ENCODE results near the gene NDUFAF7.
"Not testable (repeated sequence)": the region's sequence is repeated elsewhere in the genome, so short reads cannot be mapped to it uniquely, and the experiment has no call there.

Gene NDUFAF7

GRCh38 chr2:37206760-37207159 is 24.7 kb upstream of the NDUFAF7 start:
- DNase-seq; in situ Hi-C loops (cut with HindIII; ENCODE audit: low pct_ligation_motif_present, low pct_unique_long_range_greater_than_20kb, low sequenced_read_pairs): not testable (repeated sequence)

DNA sequence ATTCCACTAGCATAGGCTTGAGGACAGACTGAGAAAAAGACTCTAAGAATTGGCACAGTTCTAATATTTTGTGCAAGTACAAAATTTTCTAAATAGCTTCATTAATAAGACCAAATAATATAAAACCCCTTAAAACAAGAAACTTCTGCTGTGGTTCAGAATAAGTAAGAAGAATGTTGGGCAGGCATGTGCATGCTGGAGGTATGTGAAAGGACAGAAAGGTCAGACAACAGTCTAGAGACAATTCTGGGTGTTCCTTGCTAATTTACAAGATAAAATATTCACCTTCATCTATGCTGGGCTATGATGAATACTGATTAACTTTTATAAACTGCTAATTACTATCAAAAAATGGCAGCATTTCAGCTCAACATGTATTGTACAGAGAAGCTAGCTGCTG is 20.2 kb upstream of the NDUFAF7 start:
- no peak for DNase-seq
- in situ Hi-C loops (cut with HindIII; ENCODE audit: low pct_ligation_motif_present, low pct_unique_long_range_greater_than_20kb, low sequenced_read_pairs) = no loop called here

DNA sequence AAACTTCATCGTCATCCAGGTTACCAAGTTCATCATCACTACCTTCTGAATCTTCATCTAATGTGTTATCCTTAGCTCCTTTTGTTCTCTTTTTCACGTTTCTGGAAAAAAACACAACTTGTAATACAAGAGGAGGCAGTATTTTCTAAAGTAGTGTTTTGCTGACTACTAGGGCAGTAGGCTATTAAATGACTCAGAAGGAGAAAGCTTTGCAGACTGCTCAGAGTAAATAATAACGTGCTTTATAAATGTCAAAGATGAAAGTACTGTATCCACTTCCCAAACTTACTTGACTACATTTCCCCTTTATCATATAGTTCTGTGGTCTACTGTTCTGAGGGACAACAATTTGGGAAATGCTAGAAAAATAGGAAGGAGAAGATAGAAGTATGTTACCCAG is 19.5 kb upstream of the NDUFAF7 start:
- no peak for DNase-seq
- in situ Hi-C loops (cut with HindIII; ENCODE audit: low pct_ligation_motif_present, low pct_unique_long_range_greater_than_20kb, low sequenced_read_pairs) = no loop called here

DNA sequence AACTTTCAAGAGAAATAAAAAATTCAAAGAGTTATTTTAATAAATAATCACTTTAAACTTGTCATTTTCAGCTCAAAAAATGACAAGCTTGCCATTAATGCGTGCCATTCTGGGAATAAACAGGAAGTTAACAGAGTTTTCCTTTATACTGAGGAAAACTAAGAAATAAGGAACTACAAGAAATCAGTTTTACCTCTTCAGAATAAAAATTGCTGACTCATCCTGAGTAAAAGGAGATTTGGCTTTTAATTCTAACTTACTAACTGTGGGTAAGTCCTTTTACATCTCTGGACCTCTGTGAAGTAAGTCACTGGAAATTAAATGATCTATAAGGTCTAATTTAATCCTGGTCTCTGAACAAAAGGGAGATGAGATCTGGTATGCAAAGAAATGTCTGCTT is 16.2 kb upstream of the NDUFAF7 start:
- in situ Hi-C loops (cut with HindIII; ENCODE audit: low pct_ligation_motif_present, low pct_unique_long_range_greater_than_20kb, low sequenced_read_pairs) = no loop called here
- no peak for DNase-seq

- no peak for DNase-seq
- in situ Hi-C loops (cut with HindIII; ENCODE audit: low pct_ligation_motif_present, low pct_unique_long_range_greater_than_20kb, low sequenced_read_pairs) = no loop called here
These were observed 12.4 kb upstream of the NDUFAF7 start for GRCh38 chr2:37219046-37219445.

DNA sequence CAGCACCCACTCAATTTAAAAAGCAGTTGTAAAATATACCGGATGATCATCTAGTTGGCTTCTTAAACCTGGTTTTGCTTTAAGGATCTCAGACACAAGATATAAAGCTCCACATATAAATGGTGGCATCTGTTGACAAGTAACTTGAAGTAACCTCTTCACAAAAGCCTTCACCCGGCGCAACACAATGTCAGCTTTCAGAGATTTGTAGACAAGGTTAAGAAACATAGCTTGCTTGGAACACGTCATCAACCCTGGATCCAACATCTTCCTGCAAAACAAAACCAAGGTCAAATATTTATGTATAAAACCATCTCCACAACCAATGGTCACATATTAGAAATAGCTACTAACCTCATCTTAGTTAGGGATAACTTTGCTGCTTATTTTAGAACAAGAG is 8.3 kb upstream of the NDUFAF7 start:
- in situ Hi-C loops (cut with HindIII; ENCODE audit: low pct_ligation_motif_present, low pct_unique_long_range_greater_than_20kb, low sequenced_read_pairs) = no loop called here
- no peak for DNase-seq

DNA sequence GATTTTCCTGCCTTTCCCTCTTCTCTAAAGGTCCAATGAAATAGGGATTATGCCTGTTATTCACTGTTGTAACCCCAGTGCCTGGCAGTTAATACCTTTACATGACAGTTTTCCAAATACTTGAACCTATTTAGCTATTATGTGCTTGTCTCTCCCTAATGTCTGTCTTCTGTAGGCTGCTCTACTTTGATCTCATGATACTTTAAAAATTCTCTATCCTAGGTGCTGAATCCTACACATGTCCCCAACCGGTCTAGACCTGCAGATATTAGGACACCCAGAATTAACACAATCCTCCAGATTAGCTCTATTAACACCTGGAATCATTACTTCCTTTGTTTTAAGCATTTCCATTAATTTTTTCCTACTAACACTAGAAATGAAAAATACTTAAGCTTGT is 7.4 kb upstream of the NDUFAF7 start:
- in situ Hi-C loops (cut with HindIII; ENCODE audit: low pct_ligation_motif_present, low pct_unique_long_range_greater_than_20kb, low sequenced_read_pairs) = no loop called here

GRCh38 chr2:37225129-37225528 is 6.3 kb upstream of the NDUFAF7 start:
- in situ Hi-C loops (cut with HindIII; ENCODE audit: low pct_ligation_motif_present, low pct_unique_long_range_greater_than_20kb, low sequenced_read_pairs); DNase-seq: not testable (repeated sequence)

More for the DNA sequence above, 7.4 kb upstream of the NDUFAF7 start:
- DNase-seq = no peak

GRCh38 chr2:37226863-37227262 is 4.6 kb upstream of the NDUFAF7 start:
- in situ Hi-C loops (cut with HindIII; ENCODE audit: low pct_ligation_motif_present, low pct_unique_long_range_greater_than_20kb, low sequenced_read_pairs) = no loop called here
- DNase-seq = peak; percentile 18

DNA sequence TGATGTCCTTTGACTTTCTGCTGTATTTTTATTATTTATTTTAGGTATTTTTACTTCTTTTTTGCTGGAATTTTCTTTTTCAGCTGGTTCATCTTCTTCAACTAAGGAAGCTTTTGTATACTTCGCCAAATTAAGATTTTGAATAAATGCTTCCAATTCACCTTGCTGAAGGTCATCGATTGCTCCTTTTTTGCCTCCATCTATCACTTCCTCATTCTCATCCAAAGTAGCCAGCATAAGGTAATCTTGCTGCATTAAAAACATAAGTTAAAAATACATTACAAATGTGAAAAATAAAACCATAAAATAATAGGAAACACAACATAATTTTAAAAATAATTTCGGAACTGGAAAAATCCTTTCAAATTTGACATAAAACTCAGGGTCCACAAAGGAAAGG is 2.7 kb upstream of the NDUFAF7 start:
- DNase-seq = no peak
- in situ Hi-C loops (cut with HindIII; ENCODE audit: low pct_ligation_motif_present, low pct_unique_long_range_greater_than_20kb, low sequenced_read_pairs) = no loop called here

- in situ Hi-C loops (cut with HindIII; ENCODE audit: low pct_ligation_motif_present, low pct_unique_long_range_greater_than_20kb, low sequenced_read_pairs) = no loop called here
- peak; percentile 39 for DNase-seq
These were observed 877 bp upstream of the NDUFAF7 start for GRCh38 chr2:37230581-37230980.

DNA sequence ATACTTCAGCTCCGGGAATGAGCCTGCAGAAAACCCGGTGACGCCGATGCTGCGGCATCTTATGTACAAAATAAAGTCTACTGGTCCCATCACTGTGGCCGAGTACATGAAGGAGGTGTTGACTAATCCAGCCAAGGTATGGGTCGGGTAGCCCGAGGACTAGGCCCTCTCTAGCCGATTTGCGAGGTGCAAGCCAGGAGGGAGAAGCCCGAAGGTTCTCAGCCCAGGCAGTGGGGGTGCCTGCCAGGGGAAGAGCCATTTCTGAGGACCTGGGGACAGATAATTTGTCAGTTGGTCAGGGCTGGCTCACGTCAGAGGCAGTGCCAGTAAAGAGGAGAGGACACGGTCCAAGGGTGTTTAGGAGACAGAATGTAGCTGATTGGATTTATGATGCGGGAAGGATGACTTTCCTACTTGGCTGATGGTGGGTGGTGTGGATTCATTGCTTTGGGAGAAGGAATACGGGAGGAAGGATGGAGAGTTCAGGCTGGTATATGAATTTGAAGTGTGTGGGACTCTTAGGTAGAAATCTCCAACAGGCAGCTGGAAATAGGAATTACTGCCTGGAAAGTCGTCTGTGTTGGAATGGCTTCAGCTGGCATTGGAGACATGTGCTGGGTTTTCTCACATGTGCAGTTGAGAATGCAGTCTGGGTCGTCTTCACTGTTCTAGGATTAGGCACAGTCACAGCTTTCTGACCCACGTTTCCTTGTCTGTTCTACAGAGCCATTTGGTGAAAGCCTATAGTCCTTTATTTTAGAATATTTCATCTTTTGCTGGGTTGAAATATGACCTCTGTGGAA is 874 bp downstream of the NDUFAF7 start:
- DNase-seq = no peak
- in situ Hi-C loops (cut with HindIII; ENCODE audit: low pct_ligation_motif_present, low pct_unique_long_range_greater_than_20kb, low sequenced_read_pairs) = no loop called here

DNA sequence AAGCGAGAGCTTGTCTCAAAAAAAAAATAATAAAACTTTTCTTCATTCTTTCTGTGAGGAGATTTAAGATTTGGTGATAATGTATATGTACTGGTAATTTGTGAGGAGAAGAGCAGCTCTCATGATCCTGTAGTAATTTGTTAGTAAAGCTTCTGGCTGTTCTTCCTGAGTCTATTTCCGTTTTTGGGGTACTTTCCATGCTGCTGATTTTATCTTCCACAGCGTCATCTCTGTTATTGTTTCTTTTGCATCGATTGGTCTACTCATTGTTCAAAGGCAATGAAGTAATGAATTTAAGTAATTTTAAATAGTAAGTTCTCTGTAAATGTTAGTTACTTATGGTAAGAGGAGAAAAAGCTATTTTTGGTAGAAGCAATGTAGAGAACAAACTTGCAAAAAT is 12.0 kb downstream of the NDUFAF7 start:
- in situ Hi-C loops (cut with HindIII; ENCODE audit: low pct_ligation_motif_present, low pct_unique_long_range_greater_than_20kb, low sequenced_read_pairs) = no loop called here
- DNase-seq = no peak

DNA sequence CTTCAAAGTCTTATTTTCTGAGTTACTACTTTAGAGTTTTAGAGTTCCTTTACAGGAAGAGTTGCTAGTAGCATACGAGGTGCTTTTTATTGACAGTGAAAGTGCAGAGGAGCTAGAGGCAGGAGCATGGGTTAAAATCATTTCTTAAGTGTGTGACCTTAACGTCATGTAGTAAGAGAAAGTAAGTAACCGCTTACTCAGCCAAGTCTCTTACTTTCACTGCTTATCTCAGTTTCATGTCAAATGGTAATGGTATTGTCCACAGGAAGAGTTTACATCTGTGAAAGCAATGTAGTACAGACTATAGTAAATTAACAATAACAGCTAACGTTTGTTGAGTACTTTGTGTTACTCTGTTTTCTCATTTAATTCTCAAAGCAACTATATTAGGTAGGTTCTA is 12.6 kb downstream of the NDUFAF7 start:
- DNase-seq = no peak
- in situ Hi-C loops (cut with HindIII; ENCODE audit: low pct_ligation_motif_present, low pct_unique_long_range_greater_than_20kb, low sequenced_read_pairs) = no loop called here

DNA sequence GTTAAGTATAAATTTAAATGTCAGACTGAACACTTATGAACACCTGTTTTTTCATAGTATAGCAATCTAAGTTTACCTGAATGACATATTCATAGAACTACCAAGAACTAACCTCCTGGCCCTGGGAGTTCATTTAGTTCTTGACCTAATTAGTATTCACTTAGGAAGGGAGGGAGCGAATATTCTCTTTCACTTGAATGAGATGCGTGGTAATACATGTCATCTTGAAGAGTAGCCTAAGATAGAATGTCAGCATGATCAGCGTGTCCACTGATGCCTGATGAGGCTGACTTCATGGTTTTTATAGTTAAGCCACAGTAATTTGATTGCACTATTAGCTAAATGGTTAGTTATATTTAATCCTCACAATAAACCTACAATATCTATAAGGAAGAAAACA is 13.3 kb downstream of the NDUFAF7 start:
- no peak for DNase-seq
- in situ Hi-C loops (cut with HindIII; ENCODE audit: low pct_ligation_motif_present, low pct_unique_long_range_greater_than_20kb, low sequenced_read_pairs) = no loop called here

- in situ Hi-C loops (cut with HindIII; ENCODE audit: low pct_ligation_motif_present, low pct_unique_long_range_greater_than_20kb, low sequenced_read_pairs) = no loop called here
- DNase-seq = no peak
These were observed 14.7 kb downstream of the NDUFAF7 start for GRCh38 chr2:37246205-37246604.

DNA sequence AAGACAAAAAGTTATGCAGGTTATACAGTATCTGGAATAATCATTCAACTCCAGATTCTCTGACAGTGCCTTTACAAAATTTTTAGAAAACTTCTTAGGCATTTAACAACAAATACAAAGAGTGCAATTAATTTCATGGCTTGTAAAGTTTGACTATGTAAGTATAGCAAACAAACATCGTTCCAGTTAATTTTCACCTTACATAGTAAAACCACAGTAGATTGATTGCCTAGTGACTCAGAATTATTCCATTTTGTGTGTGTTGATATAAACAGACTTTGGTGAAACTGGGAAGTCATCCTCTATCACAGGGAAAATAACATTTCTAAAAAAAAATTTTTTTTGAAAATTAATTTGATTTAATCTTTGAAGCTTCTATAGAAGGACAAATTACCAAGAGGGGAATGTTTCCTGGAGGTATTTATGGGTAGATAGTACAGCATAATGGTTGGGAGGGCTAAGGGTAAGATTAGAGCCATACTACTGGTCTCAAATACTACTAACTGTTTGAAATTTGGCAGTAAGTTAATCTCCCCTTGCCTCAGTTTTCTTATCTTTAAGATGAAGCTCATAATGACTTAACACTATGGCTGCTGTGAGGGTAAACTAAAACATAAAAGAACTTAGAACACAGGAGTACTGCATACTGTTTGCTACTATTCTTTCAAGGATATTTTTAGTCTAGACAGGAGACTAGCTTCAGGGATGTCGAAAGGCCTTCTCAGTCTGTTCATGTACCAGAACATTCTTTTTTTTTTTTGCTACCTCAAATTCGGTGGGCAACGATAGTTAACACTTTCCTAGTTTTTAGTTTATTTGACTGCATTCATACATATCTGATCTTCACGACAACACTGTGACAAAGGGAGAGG is 19.6 kb downstream of the NDUFAF7 start:
- in situ Hi-C loops (cut with HindIII; ENCODE audit: low pct_ligation_motif_present, low pct_unique_long_range_greater_than_20kb, low sequenced_read_pairs) = no loop called here

DNA sequence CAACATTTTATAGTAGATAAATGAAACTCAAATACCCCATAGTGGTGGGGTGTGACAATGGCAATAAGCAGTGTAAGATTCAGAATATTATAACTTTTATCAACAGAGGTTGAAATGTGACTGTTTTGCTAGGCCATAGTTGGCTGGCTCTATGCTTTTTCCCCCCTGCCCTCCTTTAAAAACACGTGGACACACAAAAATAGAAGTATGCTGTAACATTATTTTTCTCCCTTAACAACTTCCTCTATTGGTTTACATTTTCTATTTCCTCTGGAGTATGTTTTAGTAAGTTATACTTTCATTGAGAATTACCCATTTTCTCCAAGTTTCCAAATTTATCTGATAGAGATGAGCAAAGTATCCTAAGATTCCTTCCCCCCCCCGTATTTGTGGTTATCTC is 31.1 kb downstream of the NDUFAF7 start:
- no peak for DNase-seq
- in situ Hi-C loops (cut with HindIII; ENCODE audit: low pct_ligation_motif_present, low pct_unique_long_range_greater_than_20kb, low sequenced_read_pairs) = no loop called here

More for the DNA sequence above, 19.6 kb downstream of the NDUFAF7 start:
- DNase-seq = no peak

- no peak for DNase-seq
- in situ Hi-C loops (cut with HindIII; ENCODE audit: low pct_ligation_motif_present, low pct_unique_long_range_greater_than_20kb, low sequenced_read_pairs) = no loop called here
These were observed 32.4 kb downstream of the NDUFAF7 start for GRCh38 chr2:37263839-37264238.

- in situ Hi-C loops (cut with HindIII; ENCODE audit: low pct_ligation_motif_present, low pct_unique_long_range_greater_than_20kb, low sequenced_read_pairs) = no loop called here
- DNase-seq = no peak
These were observed 36.2 kb downstream of the NDUFAF7 start for GRCh38 chr2:37267685-37268084.

All from ACHN (cell line).